Measurements from ENCODE around the gene ALG6. TPM values are rescaled to one million over a fixed set of nuclear protein-coding genes. Genes with fewer than 3 reads are reported as not detected.

The ALG6 gene
- 33.9 and 42.3 TPM in 2 replicates for total RNA-seq (2014; rRNA removed; shearing (Covaris generic))

GRCh38 chr1:63367215-63368103, at the start of gene ALG6:
ALG6 (plus strand) TSS chr1:63367627; CDS start chr1:63370978, 3,351 bp downstream.
- DNase-seq (ENCODE audit: low spot score): peak; percentile 92

GRCh38 chr1:63317817-63318152, 49.6 kb upstream of the ALG6 start:
- no peak for DNase-seq (ENCODE audit: low spot score)

GRCh38 chr1:63318201-63318979, 49.0 kb upstream of the ALG6 start:
- no peak for DNase-seq (ENCODE audit: low spot score)

GRCh38 chr1:63319046-63320021, 48.1 kb upstream of the ALG6 start:
- no peak for DNase-seq (ENCODE audit: low spot score)

- DNase-seq (ENCODE audit: low spot score): no peak
Measured at GRCh38 chr1:63320022-63320721, 47.3 kb upstream of the ALG6 start.

- DNase-seq (ENCODE audit: low spot score): no peak
Measured at GRCh38 chr1:63321066-63321784, 46.2 kb upstream of the ALG6 start.

- DNase-seq (ENCODE audit: low spot score): no peak
Measured at GRCh38 chr1:63321785-63322113, 45.7 kb upstream of the ALG6 start.

- DNase-seq (ENCODE audit: low spot score): peak; percentile 65
Measured at GRCh38 chr1:63322114-63322943, 45.1 kb upstream of the ALG6 start, which contains the start of gene FOXD3. FOXD3 (plus strand) TSS chr1:63322567; CDS start chr1:63323059, 492 bp downstream.

GRCh38 chr1:63322944-63323864, 44.2 kb upstream of the ALG6 start:
- no peak for DNase-seq (ENCODE audit: low spot score)

- no peak for DNase-seq (ENCODE audit: low spot score)
Measured at GRCh38 chr1:63323865-63324778, 43.3 kb upstream of the ALG6 start.

- DNase-seq (ENCODE audit: low spot score): no peak
Measured at GRCh38 chr1:63324779-63325119, 42.7 kb upstream of the ALG6 start.

GRCh38 chr1:63325279-63325985, 42.0 kb upstream of the ALG6 start:
- no peak for DNase-seq (ENCODE audit: low spot score)

GRCh38 chr1:63326106-63326472, 41.3 kb upstream of the ALG6 start:
- DNase-seq (ENCODE audit: low spot score): no peak

GRCh38 chr1:63326473-63327380, 40.7 kb upstream of the ALG6 start:
- DNase-seq (ENCODE audit: low spot score): no peak

GRCh38 chr1:63327417-63328054, 39.9 kb upstream of the ALG6 start:
- DNase-seq (ENCODE audit: low spot score): peak; percentile 72

Measured in H4 (cell line).